ENCODE results near the gene ASTN2. TPM values are rescaled to one million over a fixed set of nuclear protein-coding genes. Genes with fewer than 3 reads are reported as not detected.

ASTN2 gene
- total and polyA plus RNA-seq, 2 experiments from 2014 or later = 7.0 to 24.6 TPM

- TF ChIP-seq ZNF462 (CRISPR knock-in tag; IDR thresholded peaks at IDR 0.05) (no peak), POLR2AphosphoS5 (IDR thresholded peaks at IDR 0.05; ENCODE audit: low read depth) (no peak), EZH2 (IDR thresholded peaks at IDR 0.05; ENCODE audit: low read depth, unreplicated experiment) (no peak), CTCF (conservative IDR thresholded peaks at IDR 0.05; ENCODE audit: low read depth in 2 of 2) (no peak)
Measured at GRCh38 chr9:116393198-116393597, 1021.7 kb downstream of the ASTN2 start (continued).

- peaks cover 5% of the 10 kb centered on the region for H3K27me3 Mint-ChIP-seq (ENCODE audit: insufficient read depth, low read depth, poor library complexity)
- Histone ChIP-seq H4K20me1 (replicated peaks; ENCODE audit: insufficient read depth) (no peaks in the 10 kb centered on the region), H3K4me3 (no peak overlapping the region), H2AFZ (no peak overlapping the region), H3K4me1 (ENCODE audit: insufficient read depth) (no peaks in the 10 kb centered on the region), H3K79me2 (replicated peaks; ENCODE audit: insufficient read depth) (no peaks in the 10 kb centered on the region), H3K27me3 (ENCODE audit: insufficient read depth) (no peaks in the 10 kb centered on the region), H3K36me3 (ENCODE audit: insufficient read depth) (no peaks in the 10 kb centered on the region), H3F3A (replicated peaks; ENCODE audit: low read depth) (no peaks in the 10 kb centered on the region), H3K27ac (ENCODE audit: low read depth) (no peak overlapping the region), H3K9me2 (ENCODE audit: insufficient read depth) (0 out of 2 replicates have a peak, but pooled peaks cover 8% of the 10 kb centered on the region), H3K4me2 (no peak overlapping the region)
- peak; percentile 35; the same call in 2 of the 3 replicates for ATAC-seq
- TF ChIP-seq CREB1 (CRISPR knock-in tag; IDR thresholded peaks at IDR 0.05; ENCODE audit: low read depth) (no peak), NANOG (IDR thresholded peaks at IDR 0.05; ENCODE audit: borderline replicate concordance) (no peak), REST (IDR thresholded peaks at IDR 0.05; ENCODE audit: unreplicated experiment) (no peak), ETS1 (IDR thresholded peaks at IDR 0.05) (no peak), EZH2 (IDR thresholded peaks at IDR 0.05; ENCODE audit: low read depth, unreplicated experiment) (no peak)
- peaks cover 11% of the 10 kb centered on the region; the same call in 2 of the 3 replicates for H3K4me1 Mint-ChIP-seq
- H3K36me3 Mint-ChIP-seq (ENCODE audit: low read depth) = no peaks in the 10 kb centered on the region
- H3K9me3 Mint-ChIP-seq = no peaks in the 10 kb centered on the region
- no peak overlapping the region for H3K4me3 Mint-ChIP-seq
- DNase-seq (ENCODE audit: low spot score) = no peak
- no peak overlapping the region for H3K27ac Mint-ChIP-seq
Measured at GRCh38 chr9:116391306-116391900, 1023.5 kb downstream of the ASTN2 start.

All from GM23338 (cell line).